ENCODE results near the gene SYMPK.
"Not testable (repeated sequence)": the region's sequence is repeated elsewhere in the genome, so short reads cannot be mapped to it uniquely, and the experiment has no call there.

SYMPK gene

DNA sequence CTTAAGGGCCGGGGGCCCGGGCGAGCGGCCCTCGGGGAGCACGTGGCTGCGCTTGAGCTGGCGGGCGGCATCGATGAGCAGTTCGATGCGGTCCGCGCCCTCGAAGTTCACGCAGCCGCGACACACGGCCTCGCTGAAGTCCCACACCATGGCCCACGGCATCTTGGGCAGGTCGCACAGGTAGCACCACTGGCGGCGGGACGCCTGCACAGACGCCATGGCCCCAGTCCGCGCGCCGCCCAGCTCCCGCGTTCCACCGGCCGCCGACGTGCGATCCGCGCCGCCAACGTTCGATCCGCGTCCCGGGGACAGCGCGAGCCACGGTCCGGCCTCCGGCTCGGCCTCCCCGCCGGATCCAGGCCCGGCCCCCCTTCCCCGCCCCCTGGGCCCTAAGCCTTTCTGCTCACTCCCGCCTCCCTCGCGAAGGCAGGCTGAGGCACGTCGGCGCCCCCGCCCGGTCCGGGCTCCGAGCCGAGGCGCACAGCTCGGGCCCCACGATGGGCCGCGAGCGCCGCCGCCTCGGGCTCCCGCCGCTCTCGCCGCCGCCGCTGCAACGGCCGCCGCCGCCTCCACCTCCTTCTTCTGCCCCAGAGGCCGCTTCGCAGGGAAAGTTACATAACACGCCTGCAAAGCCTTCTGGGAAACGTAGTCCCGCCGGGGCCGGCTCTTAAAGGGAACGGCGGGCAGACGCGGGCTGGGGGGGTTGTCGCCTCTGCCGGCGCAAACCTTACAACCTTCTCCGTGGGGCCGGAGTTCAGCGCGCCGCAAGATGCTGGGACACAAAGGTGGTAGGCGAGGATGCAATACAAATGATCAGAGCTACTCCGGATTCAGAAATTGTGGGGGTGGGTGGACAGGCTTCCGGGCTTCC lies 22.8 kb upstream of the SYMPK start, which contains the start of gene IRF2BP1:
TSS of gene IRF2BP1 (minus strand) at position 586 of the 871 bp plus-strand sequence. CDS start at position 219, 367 bp downstream.
- peak; percentile 93 to 97 (median 96) for DNase-seq

DNA sequence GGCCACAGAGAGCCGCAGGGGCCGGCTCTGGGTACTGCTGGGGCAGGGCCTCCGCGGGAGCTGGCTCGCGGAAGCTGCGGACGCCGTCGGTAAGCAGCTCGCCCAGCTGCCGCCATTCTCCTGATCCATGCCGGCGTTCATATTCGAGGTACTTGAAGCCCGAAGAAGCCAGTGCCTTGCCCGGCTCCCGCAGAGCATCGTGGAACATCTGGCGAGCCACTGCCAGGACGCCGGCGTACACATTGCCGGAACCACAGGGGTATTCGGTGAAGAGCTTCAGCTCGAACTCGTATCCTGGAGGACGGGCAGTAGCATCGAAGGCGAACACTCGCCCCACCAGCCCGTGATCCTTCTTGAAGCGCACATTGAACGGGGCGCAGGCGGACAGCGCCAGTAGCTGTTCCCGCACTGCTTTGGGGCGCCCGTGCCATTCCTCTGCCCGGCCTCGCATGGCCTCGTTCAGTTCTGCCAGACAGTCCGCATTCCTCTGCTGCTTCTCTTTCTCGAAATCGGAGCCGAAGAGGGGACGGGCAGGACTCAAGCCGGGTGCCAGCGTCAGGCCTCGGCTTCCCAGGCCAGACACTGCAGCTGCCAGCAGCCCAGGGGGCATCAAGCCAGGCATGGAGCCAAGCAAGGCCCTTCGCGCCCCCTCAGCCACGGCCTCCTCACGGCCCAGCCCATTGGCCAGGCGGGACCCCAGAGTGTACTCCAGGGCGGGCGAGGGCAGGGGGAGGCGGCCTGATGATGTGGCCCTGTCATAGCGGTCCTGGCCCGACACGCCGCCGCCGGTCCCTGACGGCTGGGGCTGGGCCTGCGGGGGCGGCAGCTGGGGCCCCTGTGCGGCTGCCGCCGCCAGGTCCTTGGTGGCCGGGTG lies 22.0 kb upstream of the SYMPK start:
- no peak for DNase-seq

- no peak for DNase-seq
Measured at GRCh38 chr19:45883881-45884681, 21.1 kb upstream of the SYMPK start.

GRCh38 chr19:45883586-45883880 lies 20.6 kb upstream of the SYMPK start:
- no peak for DNase-seq

DNA sequence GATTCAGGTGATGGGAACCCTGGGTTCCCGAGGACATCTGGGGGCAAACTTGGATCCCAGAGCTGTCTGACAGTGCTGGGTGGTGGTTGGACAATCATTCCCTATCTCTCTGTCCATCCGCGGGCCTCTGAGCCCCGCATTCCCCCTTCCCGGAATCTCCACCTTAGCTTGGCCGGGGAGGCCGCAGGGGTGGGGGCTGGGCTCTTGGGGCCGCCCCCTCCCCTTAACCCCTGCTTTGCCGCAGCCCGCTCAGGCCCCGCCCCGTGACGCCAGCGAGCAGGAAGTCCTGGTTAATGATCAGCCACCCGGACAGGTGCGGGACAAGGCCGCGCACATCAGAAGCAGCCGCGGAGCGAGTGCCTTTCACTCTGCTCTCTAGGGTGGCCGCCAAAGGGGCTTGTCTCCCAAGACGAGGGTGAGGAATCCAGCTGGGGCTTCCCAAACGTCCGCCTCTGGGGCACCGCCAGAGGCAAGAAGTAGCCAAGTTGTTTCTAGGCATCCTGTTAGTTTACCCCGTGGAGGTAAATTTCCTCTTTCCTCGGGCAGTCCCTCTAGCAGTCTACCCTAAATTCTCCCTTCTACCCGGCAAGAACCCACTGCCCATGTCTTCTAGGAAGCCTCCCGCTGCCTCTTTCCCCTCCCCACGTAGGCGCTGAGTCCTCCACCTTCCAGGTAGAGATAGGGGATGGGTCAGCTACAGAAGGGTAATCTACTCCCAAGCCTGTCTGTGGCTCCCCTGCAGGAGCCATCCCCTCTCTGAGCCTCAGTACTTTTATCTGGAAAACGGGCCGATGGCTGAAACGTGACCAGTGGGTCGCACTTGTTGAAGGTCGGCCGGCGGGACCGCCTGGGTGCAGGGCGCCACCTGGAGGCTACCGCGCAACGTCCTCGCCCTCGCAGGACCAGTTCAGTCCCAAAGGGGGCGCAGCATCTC lies 20.0 kb upstream of the SYMPK start:
- DNase-seq, result peak; percentile 85 to 93 (median 90)

DNA sequence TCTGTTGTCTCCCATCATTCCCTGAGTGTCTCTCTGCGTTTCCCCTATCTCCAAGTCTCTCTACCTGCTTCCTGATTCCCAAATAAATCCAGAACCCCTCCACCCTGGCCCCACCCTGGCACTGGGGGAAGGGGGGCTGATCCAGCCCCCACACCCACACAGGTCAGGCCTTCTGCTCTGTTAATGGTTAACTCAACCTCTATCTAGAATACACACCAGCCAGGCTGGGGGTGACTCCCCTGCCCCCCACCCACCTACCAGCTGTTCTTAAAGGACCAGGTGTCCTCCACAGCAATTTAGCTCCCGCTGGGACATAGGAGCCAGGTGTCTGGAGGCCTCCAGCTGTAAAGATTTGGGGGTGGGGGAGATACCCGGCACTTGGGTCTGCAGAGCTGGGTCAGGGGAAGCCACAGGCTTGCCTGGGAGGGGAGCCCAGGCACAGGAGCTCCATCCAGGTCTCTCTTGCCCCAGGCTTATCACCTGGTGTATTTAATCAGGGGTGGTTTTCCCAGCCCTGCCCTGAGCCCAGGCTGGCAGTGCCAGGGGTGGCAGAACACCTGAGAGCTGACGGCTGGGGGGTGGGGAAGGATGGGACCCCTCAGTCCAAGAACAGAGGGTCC lies 19.1 kb upstream of the SYMPK start:
- no peak for DNase-seq

DNA sequence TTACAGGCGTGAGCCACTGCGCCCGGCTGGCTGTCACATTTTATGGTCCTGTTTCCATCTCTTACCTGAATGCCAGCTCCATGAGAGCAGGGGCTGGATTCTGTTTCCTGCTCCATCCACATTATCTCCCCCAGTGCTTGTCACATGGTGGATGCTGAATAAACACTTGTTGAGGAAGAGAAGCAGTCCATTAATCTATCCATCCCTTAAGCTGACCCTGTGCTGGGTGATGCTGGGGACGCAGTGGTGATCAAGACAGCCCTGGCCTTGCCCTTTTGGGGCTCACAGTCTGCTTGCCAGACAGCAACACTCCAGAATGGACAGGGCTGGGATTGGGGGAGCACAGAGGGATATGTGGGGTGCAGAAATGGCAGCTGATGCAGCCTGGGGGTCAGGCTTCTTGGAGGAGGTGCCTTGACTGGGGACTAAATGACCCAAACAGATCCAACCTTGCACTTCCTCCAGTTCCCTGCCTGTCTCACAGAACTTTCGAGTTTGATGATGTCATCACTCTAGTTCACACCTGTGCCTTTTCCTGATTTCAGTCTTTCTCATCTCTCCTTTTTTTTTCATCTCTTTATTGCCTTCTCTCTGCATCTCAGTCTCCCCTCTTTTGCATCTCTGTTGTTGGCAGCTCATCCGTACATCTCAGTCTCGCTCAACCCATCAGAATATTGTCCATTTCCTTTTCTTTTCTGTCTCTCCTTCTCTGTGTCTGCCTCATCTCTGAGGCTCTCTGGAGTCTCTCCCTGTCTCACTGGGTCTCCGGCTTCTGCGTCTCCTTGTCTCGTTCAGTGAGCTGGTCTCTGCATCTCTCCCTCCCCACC lies 18.3 kb upstream of the SYMPK start:
- no peak for DNase-seq

GRCh38 chr19:45879971-45880370 lies 17.0 kb upstream of the SYMPK start:
- no peak for DNase-seq

- DNase-seq, result no peak
Measured at GRCh38 chr19:45879055-45879454, 16.1 kb upstream of the SYMPK start.

- DNase-seq, result no peak
Measured at GRCh38 chr19:45878043-45878794, 15.3 kb upstream of the SYMPK start.

DNA sequence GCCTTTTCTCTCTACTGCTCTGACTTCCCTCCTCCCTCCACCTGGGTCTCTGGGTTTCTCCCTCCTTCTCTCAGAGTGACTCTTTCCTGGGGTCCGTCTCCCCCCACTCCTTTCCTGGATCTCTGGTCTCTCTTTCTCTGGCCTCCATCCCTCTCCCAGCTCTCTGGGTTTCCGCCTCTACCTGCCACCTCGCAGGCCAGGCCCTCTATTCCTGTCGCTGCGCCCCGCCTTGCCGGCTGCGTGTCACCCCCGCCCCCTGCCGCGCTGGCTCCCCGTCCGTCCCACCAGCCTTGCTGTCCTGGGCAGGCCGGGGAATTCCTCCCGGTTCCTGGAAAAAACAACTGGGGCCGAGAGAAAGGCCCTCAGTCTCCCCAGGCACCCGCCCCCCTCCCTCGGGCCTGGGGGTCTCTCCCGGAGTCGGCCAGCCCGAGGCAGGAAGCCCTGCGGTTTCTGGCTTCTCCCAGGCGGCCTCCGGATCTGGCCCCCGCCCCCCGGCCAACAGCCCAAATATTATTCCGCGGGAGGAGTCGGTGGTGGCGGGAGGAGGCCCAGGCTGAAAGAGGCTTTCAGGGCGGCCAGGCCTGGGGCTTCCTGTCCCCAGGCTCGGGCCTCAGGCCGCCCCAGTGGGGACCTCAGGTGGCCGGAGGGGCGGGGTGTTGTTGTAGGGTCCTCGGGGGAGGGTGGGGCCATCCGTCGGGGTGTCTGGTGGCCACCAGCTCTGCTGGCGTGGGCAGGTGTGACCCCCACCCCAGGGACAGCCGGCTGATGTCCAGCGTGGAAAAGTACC lies 13.7 kb upstream of the SYMPK start:
- peak in 1 of 4 experiments; percentile 23 for DNase-seq

- DNase-seq, result no peak
Measured at GRCh38 chr19:45876161-45876410, 13.1 kb upstream of the SYMPK start.

DNA sequence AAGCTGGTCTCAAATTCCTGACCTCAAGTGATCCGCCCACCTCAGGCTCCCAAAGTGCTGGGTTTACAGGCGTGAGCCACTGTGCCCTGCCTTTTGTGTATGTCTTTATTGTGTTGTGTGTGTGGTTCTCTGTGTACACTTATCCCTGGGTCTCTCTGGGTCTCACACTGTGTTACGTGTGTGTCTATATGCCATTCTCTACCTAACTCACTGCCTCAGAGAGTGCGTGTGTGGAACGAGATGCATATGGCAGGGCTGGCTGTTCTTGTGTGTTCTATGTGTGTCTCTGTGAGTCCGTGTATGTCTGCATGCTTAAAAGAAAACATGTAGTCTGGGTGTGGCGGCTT lies 11.6 kb upstream of the SYMPK start:
- DNase-seq, result no peak

DNA sequence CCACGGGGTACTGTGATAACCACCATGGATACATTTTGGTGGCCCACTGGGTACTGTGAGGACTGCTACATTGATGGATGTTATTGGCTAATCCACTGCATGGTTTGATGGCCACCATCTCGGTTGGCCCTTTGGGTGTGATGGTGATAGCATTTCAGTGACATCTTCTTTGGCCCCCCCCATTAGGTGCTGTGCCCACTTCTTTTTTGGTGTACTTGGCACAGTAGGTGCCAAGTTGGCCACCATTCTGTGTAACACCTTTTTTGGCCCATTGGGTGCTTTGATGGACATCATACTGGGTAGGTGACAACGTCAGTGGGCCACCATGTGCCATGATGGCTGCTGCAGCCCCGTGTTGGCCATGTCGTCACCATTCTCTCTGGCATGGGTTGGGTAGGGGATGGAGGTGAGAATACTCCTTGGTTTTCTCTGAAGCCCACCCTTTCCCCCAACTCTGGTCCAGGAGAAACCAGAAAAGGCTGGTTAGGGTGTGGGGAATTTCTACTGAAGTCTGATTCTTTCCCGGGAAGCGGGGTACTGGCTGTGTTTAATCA lies 10.3 kb upstream of the SYMPK start:
- DNase-seq, result no peak

GRCh38 chr19:45872095-45872919 lies 9.4 kb upstream of the SYMPK start:
- no peak for DNase-seq

DNA sequence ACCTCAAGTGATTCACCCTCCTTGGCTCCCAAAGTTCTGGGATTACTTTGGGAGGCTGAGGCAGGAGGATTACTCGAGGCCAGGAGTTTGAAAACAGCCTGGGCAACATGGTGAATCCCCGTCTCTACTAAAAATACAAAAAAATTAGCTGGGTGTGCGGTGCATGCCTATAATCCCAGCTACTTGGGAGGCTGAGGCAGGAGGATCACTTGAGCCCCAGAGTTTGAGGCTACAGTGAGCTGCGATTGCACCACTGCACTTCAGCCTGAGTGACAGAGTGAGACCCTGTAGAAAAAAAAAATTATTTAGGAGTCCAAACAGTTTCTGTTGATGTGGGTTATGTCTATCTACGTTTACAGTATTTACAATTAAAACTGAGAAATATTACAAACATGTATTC lies 7.9 kb upstream of the SYMPK start:
- DNase-seq, result no peak

DNA sequence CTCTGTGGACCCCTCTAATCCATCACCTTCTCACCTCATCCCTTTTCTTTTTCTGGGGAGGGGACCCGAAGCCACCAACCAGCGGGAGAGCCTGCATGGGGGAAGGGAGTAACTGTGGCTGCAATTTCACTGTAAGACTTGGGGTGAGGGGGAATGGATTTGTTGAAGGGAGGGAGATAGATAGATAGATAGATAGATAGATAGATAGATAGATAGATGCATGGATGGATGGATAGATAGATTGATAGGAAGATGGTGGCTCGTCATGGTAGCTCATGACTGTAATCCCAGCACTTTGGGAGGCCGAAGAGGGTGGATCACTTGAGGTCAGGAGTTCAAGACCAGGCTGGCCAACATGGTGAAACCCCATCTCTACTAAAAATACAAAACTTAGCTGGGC lies 4.3 kb upstream of the SYMPK start:
- not testable (repeated sequence) for DNase-seq

Measured in suppressor macrophage (primary cell).